GM18909 (cell line): ENCODE measurements around the gene DLGAP1.

Experiments
- ATAC-seq: cut with Tn5 transposase; IDR thresholded peaks from one replicate; pipeline ENCODE4 v1.9.1; 2021; ENCODE audit warnings: mild to moderate bottlenecking; ENCODE audit not compliant: unreplicated experiment, poor library complexity

Gene DLGAP1

GRCh38 chr18:4020026-4020425, 435.1 kb downstream of the DLGAP1 start:
- no peak for ATAC-seq

- peak; percentile 87 for ATAC-seq
Observed at GRCh38 chr18:4017480-4017879, 437.6 kb downstream of the DLGAP1 start.

- ATAC-seq, result no peak
Observed at GRCh38 chr18:4016391-4017049, 438.6 kb downstream of the DLGAP1 start.

GRCh38 chr18:4007846-4008245, 447.3 kb downstream of the DLGAP1 start:
- no peak for ATAC-seq

- no peak for ATAC-seq
Observed at GRCh38 chr18:4004183-4004829, 450.8 kb downstream of the DLGAP1 start.

GRCh38 chr18:3998698-3999333, 456.3 kb downstream of the DLGAP1 start:
- ATAC-seq, result no peak

- ATAC-seq, result peak; percentile 82
Observed at GRCh38 chr18:3995476-3996102, 459.5 kb downstream of the DLGAP1 start.

GRCh38 chr18:3993941-3994687, 461.0 kb downstream of the DLGAP1 start:
- ATAC-seq, result no peak

GRCh38 chr18:3985664-3986063, 469.4 kb downstream of the DLGAP1 start:
- no peak for ATAC-seq

GRCh38 chr18:3985020-3985419, 470.1 kb downstream of the DLGAP1 start:
- no peak for ATAC-seq

GRCh38 chr18:3984163-3984757, 470.8 kb downstream of the DLGAP1 start:
- ATAC-seq, result no peak

- no peak for ATAC-seq
Observed at GRCh38 chr18:3983351-3983969, 471.6 kb downstream of the DLGAP1 start.

GRCh38 chr18:3982541-3982940, 472.6 kb downstream of the DLGAP1 start:
- ATAC-seq, result no peak

GRCh38 chr18:3979024-3979423, 476.1 kb downstream of the DLGAP1 start:
- ATAC-seq, result no peak

GRCh38 chr18:3973191-3973850, 481.8 kb downstream of the DLGAP1 start:
- no peak for ATAC-seq

GRCh38 chr18:3972291-3972930, 482.7 kb downstream of the DLGAP1 start:
- ATAC-seq, result no peak

- ATAC-seq, result no peak
Observed at GRCh38 chr18:3970929-3971328, 484.2 kb downstream of the DLGAP1 start.

- ATAC-seq, result no peak
Observed at GRCh38 chr18:3967359-3968180, 487.5 kb downstream of the DLGAP1 start.
